ENCODE data around the gene CGB7.

DNA sequence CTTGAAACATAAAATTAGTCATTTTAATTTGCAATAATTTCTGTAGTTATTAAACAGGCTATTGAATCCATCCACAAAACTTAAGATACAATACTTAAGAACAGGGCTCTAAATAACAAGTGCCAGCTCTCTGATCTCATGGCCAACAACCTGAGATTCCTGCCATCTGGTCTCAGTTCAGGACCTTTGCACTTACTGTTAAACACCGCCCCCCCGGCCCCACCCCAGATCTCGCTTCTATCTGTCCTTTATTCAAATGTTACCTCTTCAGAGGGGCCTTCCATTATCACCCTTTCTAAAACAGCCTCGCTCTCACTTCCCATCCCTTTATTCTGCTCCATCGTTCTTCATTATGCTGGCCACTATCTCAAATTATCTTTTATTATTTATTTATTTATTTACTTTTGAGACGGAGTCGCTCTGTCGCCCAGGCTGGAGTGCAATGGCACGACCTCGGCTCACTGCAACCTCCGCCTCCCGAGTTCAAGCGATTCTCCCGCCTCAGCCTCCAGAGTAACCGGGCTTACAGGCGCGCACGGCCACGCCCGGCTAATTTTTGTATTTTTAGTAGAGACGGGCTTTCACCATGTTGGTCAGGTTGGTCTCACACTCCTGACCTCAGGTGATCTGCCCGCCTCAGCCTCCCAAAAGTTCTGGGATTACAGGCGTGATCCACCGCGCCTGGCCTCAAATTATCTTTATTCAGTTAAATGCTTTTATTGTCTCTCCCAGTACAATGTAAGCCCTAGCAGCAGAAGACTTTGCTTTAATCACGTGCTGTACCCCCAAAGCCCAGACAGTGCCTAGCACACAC lies 26.9 kb upstream of the CGB7 start:
- no peak for TF ChIP-seq EZH2phosphoT487 (IDR thresholded peaks at IDR 0.05; ENCODE audit: borderline replicate concordance, low read length)
- TF ChIP-seq, protein P1, sequence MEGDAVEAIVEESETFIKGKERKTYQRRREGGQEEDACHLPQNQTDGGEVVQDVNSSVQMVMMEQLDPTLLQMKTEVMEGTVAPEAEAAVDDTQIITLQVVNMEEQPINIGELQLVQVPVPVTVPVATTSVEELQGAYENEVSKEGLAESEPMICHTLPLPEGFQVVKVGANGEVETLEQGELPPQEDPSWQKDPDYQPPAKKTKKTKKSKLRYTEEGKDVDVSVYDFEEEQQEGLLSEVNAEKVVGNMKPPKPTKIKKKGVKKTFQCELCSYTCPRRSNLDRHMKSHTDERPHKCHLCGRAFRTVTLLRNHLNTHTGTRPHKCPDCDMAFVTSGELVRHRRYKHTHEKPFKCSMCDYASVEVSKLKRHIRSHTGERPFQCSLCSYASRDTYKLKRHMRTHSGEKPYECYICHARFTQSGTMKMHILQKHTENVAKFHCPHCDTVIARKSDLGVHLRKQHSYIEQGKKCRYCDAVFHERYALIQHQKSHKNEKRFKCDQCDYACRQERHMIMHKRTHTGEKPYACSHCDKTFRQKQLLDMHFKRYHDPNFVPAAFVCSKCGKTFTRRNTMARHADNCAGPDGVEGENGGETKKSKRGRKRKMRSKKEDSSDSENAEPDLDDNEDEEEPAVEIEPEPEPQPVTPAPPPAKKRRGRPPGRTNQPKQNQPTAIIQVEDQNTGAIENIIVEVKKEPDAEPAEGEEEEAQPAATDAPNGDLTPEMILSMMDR (IDR thresholded peaks at IDR 0.05; ENCODE audit: low read depth, low read length, poor library complexity, severe bottlenecking): no peak

Measured in DOHH2 (cell line).